NCI-H748 (cell line): ENCODE measurements around the gene GRIK1.

Experiments used
- DNase-seq: peaks from one replicate; lab custom pipeline; 2025; ENCODE audit not compliant: unreplicated experiment; lab: John Stamatoyannopoulos, UW

The GRIK1 gene

GRCh38 chr21:29721221-29721620 lies 218.6 kb downstream of the GRIK1 start:
- DNase-seq: no peak

DNA sequence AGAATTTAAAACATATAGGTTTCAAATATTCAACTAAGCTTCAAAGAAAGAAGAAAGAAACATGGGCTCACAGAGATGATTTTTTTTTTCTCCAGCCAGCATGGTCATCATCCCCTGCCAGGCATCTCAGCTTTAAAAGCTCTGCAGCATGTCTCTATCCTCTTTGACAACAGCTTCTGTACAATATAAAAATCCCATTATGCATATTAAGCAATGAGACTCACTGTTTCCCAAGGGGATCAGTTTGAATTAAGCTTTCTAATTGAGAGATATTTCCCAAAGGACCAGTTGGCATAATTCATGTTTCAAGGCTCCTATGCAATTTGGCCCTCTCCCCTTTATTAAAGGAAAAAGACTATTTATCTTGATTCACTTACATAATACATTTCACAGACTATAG lies 220.3 kb downstream of the GRIK1 start:
- DNase-seq: no peak

- no peak for DNase-seq
Measured at GRCh38 chr21:29718081-29718815, 221.5 kb downstream of the GRIK1 start.

DNA sequence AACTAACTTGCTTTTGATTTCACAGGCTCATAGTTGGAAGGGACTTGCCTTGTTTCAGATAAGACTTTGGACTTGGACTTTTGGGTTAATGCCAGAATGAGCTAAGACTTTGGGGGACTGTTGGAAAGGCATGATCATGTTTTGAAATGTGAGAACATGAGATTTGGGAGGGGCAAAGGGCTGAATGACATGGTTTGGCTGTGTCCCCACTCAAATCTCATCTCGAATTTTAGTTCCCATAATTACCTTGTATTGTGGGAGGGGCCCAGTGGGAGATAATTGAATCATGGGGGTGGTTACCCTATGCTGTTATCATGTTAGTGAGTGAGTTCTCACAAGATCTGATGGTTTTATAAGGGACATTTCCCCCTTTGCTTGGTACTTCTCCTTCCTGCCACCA lies 222.1 kb downstream of the GRIK1 start:
- no peak for DNase-seq

GRCh38 chr21:29716753-29717152 lies 223.0 kb downstream of the GRIK1 start:
- DNase-seq: no peak

GRCh38 chr21:29715089-29715488 lies 224.7 kb downstream of the GRIK1 start:
- DNase-seq: no peak

DNA sequence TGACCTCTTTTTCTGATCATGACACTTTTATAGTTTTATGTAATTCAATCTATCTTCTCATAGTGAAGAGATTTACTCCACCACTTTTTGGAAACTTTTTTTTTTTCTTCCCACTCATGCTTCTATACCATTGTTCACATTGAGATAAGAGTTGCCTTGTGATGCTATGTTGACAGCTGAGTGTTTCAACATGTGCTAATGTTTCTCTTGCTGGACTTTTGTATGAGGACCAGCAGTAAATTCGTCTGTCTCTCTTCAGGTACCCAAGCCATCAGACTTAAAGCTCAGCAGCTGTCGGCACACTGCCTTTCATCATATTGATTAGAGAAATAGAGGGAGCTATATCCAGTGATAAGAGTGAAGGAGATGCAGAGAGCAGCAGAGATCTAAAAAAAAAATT lies 227.0 kb downstream of the GRIK1 start:
- no peak for DNase-seq

DNA sequence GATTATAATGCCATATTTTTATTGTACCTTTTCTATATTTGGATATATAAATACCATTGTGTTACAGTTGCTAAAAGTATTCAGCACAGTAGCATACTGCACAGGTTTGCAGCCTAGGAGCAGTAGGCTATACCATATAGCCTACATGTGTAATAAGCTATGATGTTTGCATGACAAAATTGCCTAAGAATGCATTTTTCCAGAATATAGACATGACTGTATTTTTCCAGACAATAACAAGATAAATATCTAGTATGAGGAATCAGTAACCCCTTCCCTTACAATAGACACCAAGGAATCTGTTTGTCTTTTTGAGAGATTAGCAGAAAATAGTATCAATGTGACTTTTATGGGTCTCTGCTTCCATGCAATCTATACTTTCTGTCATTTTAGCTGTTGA lies 228.6 kb downstream of the GRIK1 start:
- DNase-seq: no peak

DNA sequence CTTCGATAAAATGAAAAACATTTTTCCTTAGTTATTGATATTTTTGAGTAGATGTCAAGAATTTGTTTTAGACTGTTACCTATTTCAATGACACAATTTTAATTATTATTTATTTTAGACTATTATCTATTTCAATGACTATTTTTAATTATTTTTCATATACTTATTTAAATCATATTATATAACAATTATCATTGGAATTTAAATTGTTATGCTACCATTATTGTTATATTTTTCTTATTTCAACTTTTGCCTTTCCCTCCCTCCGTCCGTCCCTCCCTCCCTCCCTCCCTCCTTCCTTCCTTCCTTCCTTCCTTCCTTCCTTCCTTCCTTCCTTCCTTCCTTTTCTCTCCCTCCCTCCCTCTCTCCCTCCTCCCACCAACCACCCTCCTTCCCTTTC lies 229.3 kb downstream of the GRIK1 start:
- DNase-seq: no peak

DNA sequence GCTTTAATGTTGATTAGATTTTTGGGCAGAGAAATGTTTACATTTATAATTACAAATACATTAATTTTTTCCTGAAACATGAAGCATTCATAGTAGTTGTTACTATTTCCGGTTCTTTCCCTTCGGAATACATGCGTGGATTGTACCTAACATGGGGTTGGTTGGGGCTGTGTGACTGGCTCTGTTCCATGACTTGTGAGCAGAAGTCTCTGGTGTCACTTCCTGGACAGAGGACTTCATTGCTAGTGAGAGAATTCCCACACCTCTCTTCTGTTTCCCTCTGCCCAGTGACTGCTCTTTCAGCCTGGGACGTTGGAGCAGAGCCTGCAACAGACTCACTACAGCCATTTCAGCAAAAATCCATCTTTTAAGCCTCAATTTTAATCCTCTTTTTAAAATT lies 231.4 kb downstream of the GRIK1 start:
- no peak for DNase-seq

GRCh38 chr21:29704719-29705118 lies 235.1 kb downstream of the GRIK1 start:
- DNase-seq: no peak

- no peak for DNase-seq
Measured at GRCh38 chr21:29701676-29702075, 238.1 kb downstream of the GRIK1 start.

GRCh38 chr21:29697555-29698193 lies 242.1 kb downstream of the GRIK1 start:
- DNase-seq: no peak

DNA sequence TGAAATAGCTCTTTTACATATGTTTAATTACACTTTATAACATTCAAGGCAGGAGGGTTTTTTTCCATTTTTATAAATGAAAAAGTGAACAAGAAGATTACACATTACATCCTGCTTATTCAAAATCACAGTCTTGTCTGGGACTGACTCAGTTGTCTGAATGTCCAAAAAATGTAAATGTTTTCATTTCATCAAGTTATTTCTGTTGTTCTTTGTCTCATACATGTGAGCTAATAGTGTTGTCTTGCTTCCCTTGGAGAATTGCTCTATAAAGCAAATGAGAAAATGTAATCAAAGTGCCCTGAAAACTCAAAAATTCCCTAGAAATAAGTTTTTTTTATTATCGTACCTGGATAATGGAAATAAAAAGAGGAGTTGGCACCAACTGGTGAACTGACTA lies 242.9 kb downstream of the GRIK1 start:
- DNase-seq: no peak

- DNase-seq: no peak
Measured at GRCh38 chr21:29691616-29692491, 247.9 kb downstream of the GRIK1 start.

GRCh38 chr21:29689753-29690152 lies 250.0 kb downstream of the GRIK1 start:
- no peak for DNase-seq

GRCh38 chr21:29684106-29684505 lies 255.7 kb downstream of the GRIK1 start:
- no peak for DNase-seq

DNA sequence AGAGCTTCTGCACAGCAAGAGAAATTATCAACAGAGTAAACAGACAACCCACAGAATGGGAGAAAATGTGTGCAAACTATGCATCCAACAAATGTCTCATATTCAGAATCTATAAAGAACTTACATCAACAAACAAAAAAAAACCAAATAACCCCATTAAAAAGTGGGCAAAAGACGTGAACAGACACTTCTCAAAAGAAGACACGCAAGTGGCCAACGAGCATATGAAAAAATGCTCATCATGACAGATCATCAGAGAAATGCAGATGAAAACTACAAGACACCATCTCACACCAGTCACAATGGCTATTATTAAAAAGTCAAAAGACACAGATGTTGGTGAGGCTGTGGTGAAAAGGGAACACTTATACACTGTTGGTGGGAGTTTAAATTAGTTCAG lies 257.0 kb downstream of the GRIK1 start:
- DNase-seq: no peak

DNA sequence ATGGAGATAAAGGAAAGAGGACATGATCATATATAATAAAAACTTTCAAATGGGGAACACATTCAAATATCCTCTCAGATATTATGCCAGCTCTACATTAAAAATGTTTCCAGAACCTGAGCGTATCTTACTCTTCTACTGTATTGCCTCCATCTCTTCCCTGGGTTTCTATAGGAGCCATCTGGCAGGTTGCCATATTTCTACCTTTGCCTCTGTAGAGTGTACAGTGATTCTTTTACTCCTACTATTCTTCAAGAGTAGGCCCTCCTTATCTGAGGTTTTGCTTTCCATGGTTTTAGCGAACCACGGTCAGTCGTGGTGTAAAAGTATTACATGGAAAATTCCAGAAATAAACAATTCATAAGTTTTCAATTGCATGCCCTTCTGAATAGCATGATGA lies 259.5 kb downstream of the GRIK1 start:
- DNase-seq: no peak

DNA sequence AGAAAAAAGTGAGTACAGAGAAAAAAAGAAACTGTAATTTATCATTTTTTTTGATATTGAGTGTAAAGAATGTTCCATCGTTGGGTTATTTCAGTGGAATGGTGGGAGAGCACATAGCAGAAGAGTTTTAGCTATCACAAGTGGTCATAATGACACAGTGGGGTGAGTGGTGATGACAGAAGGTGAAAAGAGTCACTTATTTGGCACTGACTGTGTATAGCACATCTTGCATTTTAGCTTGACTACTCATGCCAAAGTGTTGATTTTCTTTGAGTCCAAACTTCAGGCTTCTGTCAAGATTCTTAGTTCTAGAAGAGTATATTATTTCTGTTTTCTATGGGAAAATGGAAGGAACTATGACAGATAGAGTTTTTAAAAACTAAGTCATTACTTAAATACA lies 261.2 kb downstream of the GRIK1 start:
- DNase-seq: no peak

DNA sequence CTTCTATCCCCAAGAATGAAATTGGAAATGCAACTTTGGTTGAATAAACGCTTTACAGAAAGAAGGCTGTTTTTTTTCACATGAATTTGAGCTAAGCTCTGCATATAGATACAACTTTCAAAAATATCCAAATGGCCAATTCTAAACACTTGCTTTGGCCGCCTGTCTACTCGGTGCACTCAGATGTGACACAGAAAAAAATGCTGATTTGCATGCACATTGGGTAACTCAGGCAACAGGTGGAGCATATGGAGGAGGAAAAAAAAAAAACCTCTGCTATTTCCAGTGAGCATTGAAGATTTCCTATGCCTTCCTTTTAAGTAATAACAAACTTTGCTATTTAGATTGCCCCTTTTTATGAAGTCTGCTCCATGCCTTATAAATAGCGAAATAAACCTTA lies 262.5 kb downstream of the GRIK1 start:
- DNase-seq: no peak

DNA sequence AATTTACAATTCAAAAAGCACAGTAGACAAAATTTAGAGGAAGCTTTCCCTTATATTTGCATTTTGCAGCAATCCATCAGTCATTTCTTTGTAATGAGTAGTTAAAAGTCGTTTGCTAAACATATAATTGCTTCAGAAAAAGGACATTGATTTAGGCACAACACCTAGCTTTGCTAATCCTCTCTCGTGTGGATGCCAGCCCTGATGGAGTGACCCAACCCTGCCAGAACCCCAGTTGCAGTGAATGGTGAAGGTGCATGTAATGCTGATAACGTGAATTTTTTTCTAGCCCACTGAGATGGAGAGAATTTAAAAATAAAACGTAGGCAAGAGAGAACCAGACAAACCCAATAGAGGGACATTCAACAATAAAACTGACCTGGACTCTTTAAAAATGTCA lies 263.4 kb downstream of the GRIK1 start:
- no peak for DNase-seq
